Type B pancreatic cell (in vitro differentiated cells): Measurements from ENCODE around the gene VIP. TPM values are rescaled to one million over a fixed set of nuclear protein-coding genes. Genes with fewer than 3 reads are reported as not detected.
"Not testable (repeated sequence)": the region's sequence is repeated elsewhere in the genome, so short reads cannot be mapped to it uniquely, and the experiment has no call there.

ENCODE experiments used
- DNase-seq: peaks from one replicate; pipeline ENCODE4 v3.0.0; 2021; ENCODE audit warnings: mixed read lengths; ENCODE audit not compliant: unreplicated experiment; ENCODE audit errors: extremely low spot score
- H3K27ac Mint-ChIP-seq: 2 replicates; pipeline ENCODE4 v1.8.0; 2021; ENCODE audit warnings: mild to moderate bottlenecking, mixed read lengths
- H3K27me3 Mint-ChIP-seq: 2 replicates; pipeline ENCODE4 v1.8.0; 2021; ENCODE audit warnings: mixed read lengths
- H3K36me3 Mint-ChIP-seq: 2 replicates; pipeline ENCODE4 v1.8.0; 2021; ENCODE audit warnings: mixed read lengths
- H3K4me1 Mint-ChIP-seq: one replicate; pipeline ENCODE4 v1.8.0; 2021; ENCODE audit warnings: mixed read lengths; ENCODE audit not compliant: unreplicated experiment
- H3K4me3 Mint-ChIP-seq: 2 replicates; pipeline ENCODE4 v1.8.0; 2021; ENCODE audit warnings: mild to moderate bottlenecking, mixed read lengths
- H3K9me3 Mint-ChIP-seq: 2 replicates; pipeline ENCODE4 v1.8.0; 2021; ENCODE audit warnings: mixed read lengths
- CTCF ChIP-seq: fragments of 200-600 bp; sonication (generic); conservative IDR thresholded peaks from 2 replicates; pipeline ENCODE4 v1.5.0; 2021; ENCODE audit warnings: antibody characterized with exemption, mild to moderate bottlenecking
- long read RNA-seq: library from polyadenylated mRNA; unstranded; transcript quantifications from one replicate; pipeline ENCODE4 v2.0.0, GENCODE V29; 2020
- total RNA-seq: library from RNA; stranded (reverse); gene quantifications from 2 replicates; pipeline ENCODE4 v1.2.1, GENCODE V29; 2021; ENCODE audit warnings: low replicate concordance

VIP gene
- not detected in 2 replicates for total RNA-seq
- long read RNA-seq = 0 reads

- DNase-seq = no peak
- H3K36me3 Mint-ChIP-seq = no peaks in the 10 kb centered on the region
Observed at GRCh38 chr6:152750694-152751093, at the start of gene VIP. TSS of gene VIP (plus strand) at chr6:152750797. CDS start at chr6:152752178, 1,381 bp downstream.

GRCh38 chr6:152701081-152701862, 49.3 kb upstream of the VIP start:
- Mint-ChIP-seq H3K9me3 (no peaks in the 10 kb centered on the region), H3K4me3 (no peak overlapping the region), H3K27me3 (no peaks in the 10 kb centered on the region), H3K4me1 (no peaks in the 10 kb centered on the region), H3K27ac (no peak overlapping the region), H3K36me3 (no peaks in the 10 kb centered on the region)
- TF ChIP-seq CTCF = no peak
- DNase-seq = no peak

More at GRCh38 chr6:152750694-152751093, at the start of gene VIP:
- TF ChIP-seq CTCF = no peak
- no peaks in the 10 kb centered on the region for H3K27me3 Mint-ChIP-seq
- no peak within 1 kb of the TSS for H3K27ac Mint-ChIP-seq
- H3K4me3 Mint-ChIP-seq = no peak within 1 kb of the TSS
- no peaks in the 10 kb centered on the region for H3K4me1 Mint-ChIP-seq
- no peaks in the 10 kb centered on the region for H3K9me3 Mint-ChIP-seq

DNA sequence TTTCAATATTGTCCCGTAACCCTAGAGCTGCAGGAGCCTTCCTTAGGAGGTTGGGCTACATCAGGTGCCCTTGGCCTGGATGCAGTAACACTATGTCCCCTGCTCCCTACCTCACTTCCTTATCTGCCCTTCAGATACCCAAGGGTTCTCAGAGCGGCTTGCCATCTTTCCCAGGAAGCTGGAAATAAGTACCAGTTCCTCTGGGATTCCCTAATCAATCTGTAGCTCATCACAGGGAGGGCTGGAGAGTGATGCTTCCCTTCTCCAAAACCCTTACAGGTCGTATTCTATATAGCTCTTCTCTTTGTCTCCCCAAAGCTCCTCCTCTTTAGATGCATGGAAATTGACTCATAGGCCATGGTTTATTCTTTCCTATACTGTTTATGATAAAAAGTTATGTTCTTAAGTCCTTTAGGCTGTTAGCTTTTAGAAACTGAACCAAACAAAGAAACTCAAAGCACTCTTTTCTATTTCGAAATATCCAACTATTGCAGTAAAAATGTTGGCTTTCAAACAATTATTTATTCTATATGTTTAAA, 48.7 kb upstream of the VIP start:
- no peaks in the 10 kb centered on the region for H3K4me1 Mint-ChIP-seq
- H3K36me3 Mint-ChIP-seq = no peaks in the 10 kb centered on the region
- TF ChIP-seq CTCF = no peak
- H3K27ac Mint-ChIP-seq = no peak overlapping the region
- no peak for DNase-seq
- no peaks in the 10 kb centered on the region for H3K9me3 Mint-ChIP-seq
- H3K4me3 Mint-ChIP-seq = no peak overlapping the region
- no peaks in the 10 kb centered on the region for H3K27me3 Mint-ChIP-seq

DNA sequence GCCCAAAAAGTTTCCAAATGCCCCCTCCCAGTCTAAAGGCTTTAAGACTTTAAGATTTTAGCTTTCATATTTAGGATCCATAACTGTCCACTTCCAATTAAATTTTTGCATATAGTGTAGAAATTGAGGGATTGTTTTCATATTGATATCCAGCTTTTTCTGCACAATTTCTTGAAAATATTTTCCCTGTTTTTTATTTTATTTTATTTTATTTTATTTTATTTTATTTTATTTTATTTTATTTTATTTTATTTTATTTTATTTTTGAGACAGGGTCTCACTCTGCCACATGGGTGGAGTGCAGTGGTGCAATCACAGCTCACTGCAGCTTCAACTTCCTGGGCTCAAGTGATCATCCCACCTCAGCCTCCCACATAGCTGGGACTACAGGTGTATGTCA, 46.8 kb upstream of the VIP start:
- not testable (repeated sequence) for H3K27ac Mint-ChIP-seq, H3K4me3 Mint-ChIP-seq, H3K36me3 Mint-ChIP-seq

GRCh38 chr6:152705327-152705726, 45.3 kb upstream of the VIP start:
- H3K27ac Mint-ChIP-seq = no peak overlapping the region
- H3K36me3 Mint-ChIP-seq = no peaks in the 10 kb centered on the region
- no peaks in the 10 kb centered on the region for H3K9me3 Mint-ChIP-seq
- no peaks in the 10 kb centered on the region for H3K27me3 Mint-ChIP-seq
- no peaks in the 10 kb centered on the region for H3K4me1 Mint-ChIP-seq
- H3K4me3 Mint-ChIP-seq = no peak overlapping the region
- no peak for DNase-seq
- no peak for TF ChIP-seq CTCF

More for the DNA sequence above, 46.8 kb upstream of the VIP start:
- not testable (repeated sequence) for DNase-seq, H3K4me1 Mint-ChIP-seq, H3K9me3 Mint-ChIP-seq, H3K27me3 Mint-ChIP-seq

DNA sequence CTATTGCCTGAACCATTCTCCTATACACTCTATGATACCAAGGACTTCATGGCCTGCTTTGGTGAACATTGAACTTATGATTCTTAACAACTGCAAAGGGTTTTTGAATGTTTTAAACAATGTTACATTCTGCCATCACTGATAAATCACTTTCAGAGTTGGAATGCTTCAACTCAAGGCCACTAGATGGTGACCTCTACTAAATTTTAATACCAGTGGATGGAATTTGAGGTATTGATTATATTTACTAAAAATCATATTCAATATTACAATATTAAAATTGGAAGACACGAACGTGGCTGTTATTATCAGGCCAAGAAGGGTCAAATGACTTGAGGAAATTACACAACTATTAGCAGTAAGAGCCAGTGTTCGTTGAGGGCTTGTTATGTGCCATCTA, 34.3 kb upstream of the VIP start:
- no peaks in the 10 kb centered on the region for H3K36me3 Mint-ChIP-seq
- no peak overlapping the region for H3K27ac Mint-ChIP-seq
- H3K9me3 Mint-ChIP-seq = peaks cover 12% of the 10 kb centered on the region
- H3K4me1 Mint-ChIP-seq = no peaks in the 10 kb centered on the region
- DNase-seq = no peak
- TF ChIP-seq CTCF = peak; percentile 29
- no peaks in the 10 kb centered on the region for H3K27me3 Mint-ChIP-seq
- no peak overlapping the region for H3K4me3 Mint-ChIP-seq
